Psoas muscle (tissue), 8 donors: ENCODE data around the gene CORO1C. TPM values are rescaled to one million over a fixed set of nuclear protein-coding genes. Genes with fewer than 3 reads are reported as not detected.

ENCODE experiments used
- ATAC-seq, 4 donors: fragments of 200-7000 bp; cut with Tn5 transposase; one replicate each; pipeline ENCODE4 v1.9.1; 2020; ENCODE audit warnings: moderate library complexity in 3 of 4, mild to moderate bottlenecking in 2 of 4
- DNase-seq, 2 donors: peaks; one replicate each; pipeline ENCODE4 v3.0.0-alpha.2; 2020
- H3K27ac ChIP-seq: fragments of 200-600 bp; one replicate; pipeline ENCODE4 v1.8.0; 2022
- H3K27me3 ChIP-seq, 3 donors: fragments of 200-600 bp in 1 of 3; one replicate each; pipeline versions ENCODE4 v1.6.1 to v1.8.0; 2013 to 2022; ENCODE audit warnings: low read length in 2 of 3, mild to moderate bottlenecking in 2 of 3, moderate library complexity in 1 of 3; ENCODE audit not compliant: insufficient read depth in 3 of 3
- H3K36me3 ChIP-seq, 2 donors: fragments of 200-600 bp in 1 of 2; one replicate each; pipeline versions ENCODE4 v1.6.1 to v1.8.0; 2013 to 2022; ENCODE audit warnings: low read depth in 1 of 2, mild to moderate bottlenecking in 1 of 2, moderate library complexity in 1 of 2; ENCODE audit not compliant: insufficient read depth in 1 of 2
- H3K4me1 ChIP-seq: fragments of 200-600 bp; one replicate; pipeline ENCODE4 v1.8.0; 2022
- H3K4me3 ChIP-seq: fragments of 200-600 bp; one replicate; pipeline ENCODE4 v1.8.0; 2022; ENCODE audit warnings: mild to moderate bottlenecking
- H3K9me3 ChIP-seq: fragments of 200-600 bp; one replicate; pipeline ENCODE4 v1.8.0; 2022
- CTCF ChIP-seq: fragments of 200-600 bp; IDR thresholded peaks from one replicate; pipeline ENCODE4 v1.8.0; 2022; ENCODE audit warnings: antibody characterized with exemption
- WGBS, 3 donors: extraction: QIAGEN DNeasy Blood & Tissue Kit; methylation state at CpG; one replicate each; pipeline versions ENCODE4 v1.1.6 to v1.1.7; 2013; 5-methylcytosine and 5-hydroxymethylcytosine counted together
- intact Hi-C, 2 donors: fragments of 100-400 bp; cut with DNase I; formaldehyde crosslinking; loops; one replicate each; pipeline versions ENCODE4 v1.11.0 to v1.14.2; 2022
- polyA plus RNA-seq, 3 donors: library from polyadenylated mRNA; stranded (reverse); fragments of 200-250 nt; gene quantifications; one replicate each; pipeline ENCODE4 v1.2.3, GENCODE V29; 2013
- total RNA-seq, 4 donors: library from RNA; stranded (reverse); fragmentation: NEBNext Ultra II Directional in 2 of 4; extraction: Animal tissue kit (Norgen Biotek cat#: 25700) in 2 of 4; gene quantifications; one replicate each; pipeline versions ENCODE4 v1.2.1 to v1.2.4, GENCODE V29; 2021 to 2023
- donor health status: healthy with polysubstance abuse.
- donor health status: DM: no; HTN: no; CAD: no; lungs with moderate emphysema.
- donor health status: Bipolar disorder and iron deficiency.
- donor health status: healthy.
- donor health status: DM: yes; HTN: yes; CAD: no.
- donor health status: DM: no; HTN: no; CAD: no.
- donor health status: DM: no; HTN: no; CAD: no.
- donor health status: DM: yes; HTN: yes; CAD: no.

CORO1C gene
- total and polyA plus RNA-seq, 7 donors, result 16.9 to 67.1 (median 40.5) TPM

GRCh38 chr12:108728820-108729611 lies 2.3 kb downstream of the CORO1C start:
- intact Hi-C loops, result loop anchor here in 1 of 2 donors (5.0 kb wide), 2 partner anchors 57 to 68 kb away; no protein-coding TSS in a partner anchor
- Histone ChIP-seq H3K4me1 (peaks cover 58% of the 10 kb centered on the region), H3K27me3 (no peaks in the 10 kb centered on the region), H3K36me3 (no peaks in the 10 kb centered on the region), H3K27ac (peak overlapping the region; percentile 99), H3K9me3 (no peaks in the 10 kb centered on the region), H3K4me3 (peak overlapping the region; percentile 74)
- no peak for TF ChIP-seq CTCF
- ATAC-seq, result no peak
- 27 to 41% (median 31%) methylated on average over 9 of the region's 9 CpGs for WGBS, 3 donors
- no peak for DNase-seq

- intact Hi-C loops, result loop anchor here in 1 of 2 donors (5.0 kb wide), 2 partner anchors 56 to 69 kb away; no protein-coding TSS in a partner anchor
- no peaks in the 10 kb centered on the region for H3K36me3 ChIP-seq
- no peaks in the 10 kb centered on the region for H3K27me3 ChIP-seq
- no peak for DNase-seq
- peaks cover 66% of the 10 kb centered on the region for H3K4me1 ChIP-seq
- no peak for ATAC-seq
- TF ChIP-seq CTCF, result no peak
- H3K27ac ChIP-seq, result peak overlapping the region; percentile 99
- H3K4me3 ChIP-seq, result peak overlapping the region; percentile 74
- H3K9me3 ChIP-seq, result no peaks in the 10 kb centered on the region
- WGBS, 3 donors, result 49 to 72% (median 50%) methylated on average over 7 of the region's 7 CpGs
These were observed 3.2 kb downstream of the CORO1C start for GRCh38 chr12:108727868-108728735.

DNA sequence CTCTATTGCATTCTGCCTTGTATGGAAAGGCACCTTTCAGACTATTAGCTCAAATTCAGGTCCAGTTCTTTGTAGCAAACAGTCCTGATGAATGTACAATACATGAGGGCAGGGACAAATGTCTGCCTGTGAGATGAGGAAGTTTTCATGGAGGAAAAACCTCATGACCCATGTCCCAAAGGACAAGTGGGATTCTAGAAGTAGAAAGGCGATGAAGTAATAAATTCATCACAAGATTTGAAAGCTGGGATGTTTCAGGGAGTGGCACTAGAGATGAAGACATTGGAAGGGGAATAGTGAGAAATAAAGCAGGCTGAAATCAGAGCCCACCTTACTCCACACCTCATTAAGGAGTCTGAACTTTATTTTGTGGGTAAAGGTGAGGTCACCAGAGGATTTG lies 4.2 kb downstream of the CORO1C start:
- peak overlapping the region; percentile 84 for H3K27ac ChIP-seq
- ATAC-seq (no peak), DNase-seq (no peak)
- no peaks in the 10 kb centered on the region for H3K27me3 ChIP-seq
- TF ChIP-seq CTCF, result no peak
- H3K4me3 ChIP-seq, result peak overlapping the region; percentile 74
- peaks cover 72% of the 10 kb centered on the region for H3K4me1 ChIP-seq
- H3K9me3 ChIP-seq, result no peaks in the 10 kb centered on the region
- H3K36me3 ChIP-seq, result no peaks in the 10 kb centered on the region
- WGBS, 3 donors, result 89 to 96% (median 92%) methylated on average over 1 of the region's 1 CpG
- intact Hi-C loops, result loop anchor here in 1 of 2 donors (5.0 kb wide), 2 partner anchors 55 to 70 kb away; no protein-coding TSS in a partner anchor

GRCh38 chr12:108724890-108725151 lies 6.5 kb downstream of the CORO1C start:
- H3K27ac ChIP-seq, result peak overlapping the region; percentile 84
- peaks cover 94% of the 10 kb centered on the region for H3K4me1 ChIP-seq
- H3K9me3 ChIP-seq, result no peaks in the 10 kb centered on the region
- peak overlapping the region; percentile 4 for H3K4me3 ChIP-seq
- ATAC-seq, result no peak
- intact Hi-C loops, result loop anchor here in 1 of 2 donors (5.0 kb wide), 2 partner anchors 53 to 72 kb away; no protein-coding TSS in a partner anchor
- no peaks in the 10 kb centered on the region for H3K27me3 ChIP-seq
- no peak for TF ChIP-seq CTCF
- DNase-seq, result no peak
- H3K36me3 ChIP-seq, result no peaks in the 10 kb centered on the region
